GM19438 (cell line): ENCODE data around the gene UFSP1.
"Not testable (repeated sequence)": the region's sequence is repeated elsewhere in the genome, so short reads cannot be mapped to it uniquely, and the experiment has no call there.

Experiments
- ATAC-seq: cut with Tn5 transposase; IDR thresholded peaks from one replicate; pipeline ENCODE4 v1.9.1; 2021; ENCODE audit warnings: low read depth; ENCODE audit not compliant: unreplicated experiment

UFSP1 gene

DNA sequence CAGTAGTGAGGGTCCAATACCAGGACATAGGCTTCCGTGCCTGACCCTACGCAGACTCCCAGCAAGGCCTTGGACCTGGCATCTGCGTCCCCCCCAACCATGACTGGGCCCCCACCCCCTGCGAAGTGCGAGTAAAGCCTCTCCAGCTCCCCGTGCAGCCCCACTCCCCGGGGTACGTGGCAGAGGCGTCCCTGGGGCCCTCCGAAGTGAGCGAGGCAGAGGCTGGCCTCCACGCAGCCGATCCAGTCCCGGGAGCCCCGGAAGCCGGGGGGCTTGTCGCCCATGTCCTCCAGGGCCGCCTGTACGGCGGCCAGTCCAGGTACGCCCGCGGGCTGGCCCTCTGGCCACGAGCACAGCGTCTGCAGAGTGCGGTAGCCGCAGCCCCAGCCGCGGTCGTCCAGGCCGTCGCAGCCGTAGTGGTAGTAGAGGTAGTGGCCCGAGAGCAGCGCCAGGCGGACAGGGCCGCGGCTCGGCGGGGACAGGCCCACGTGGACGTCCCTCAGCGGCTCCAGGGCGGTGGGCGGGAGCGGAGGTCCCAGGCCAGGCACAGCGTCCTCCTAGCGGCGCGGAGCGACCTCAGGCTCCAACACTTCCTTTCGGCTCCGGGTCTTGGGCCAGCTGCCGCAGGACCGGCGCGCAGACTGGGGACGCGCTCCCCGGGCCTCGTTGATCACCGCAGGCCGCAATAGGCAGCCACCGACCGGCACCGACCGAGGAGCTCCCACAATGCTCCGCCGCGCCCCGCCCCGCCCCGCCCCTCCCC lies at the start of gene UFSP1:
Gene UFSP1, minus strand, starts transcription at position 728 of the 763 bp plus-strand sequence. Its CDS starts 444 bp downstream, at position 284.
- peak; percentile 24 for ATAC-seq

DNA sequence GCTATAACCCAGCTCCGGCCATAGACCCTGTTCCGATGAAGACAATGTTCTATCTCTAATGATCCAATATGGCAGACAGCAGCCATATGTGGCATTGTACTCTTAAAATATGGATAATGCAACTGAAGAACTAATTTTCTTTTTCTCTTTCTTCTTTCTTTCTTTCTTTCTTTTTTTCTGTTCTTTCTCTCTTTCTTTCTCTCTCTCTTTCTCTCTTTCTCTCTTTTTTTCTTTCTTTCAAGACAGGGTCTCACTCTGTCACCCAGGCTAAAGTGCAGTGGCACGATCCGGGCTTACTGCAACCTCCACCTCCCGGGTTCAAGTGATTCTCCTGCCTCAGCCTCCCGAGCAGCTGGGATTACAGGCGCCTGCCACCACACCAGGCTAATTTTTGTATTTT lies 46.7 kb upstream of the UFSP1 start:
- not testable (repeated sequence) for ATAC-seq

DNA sequence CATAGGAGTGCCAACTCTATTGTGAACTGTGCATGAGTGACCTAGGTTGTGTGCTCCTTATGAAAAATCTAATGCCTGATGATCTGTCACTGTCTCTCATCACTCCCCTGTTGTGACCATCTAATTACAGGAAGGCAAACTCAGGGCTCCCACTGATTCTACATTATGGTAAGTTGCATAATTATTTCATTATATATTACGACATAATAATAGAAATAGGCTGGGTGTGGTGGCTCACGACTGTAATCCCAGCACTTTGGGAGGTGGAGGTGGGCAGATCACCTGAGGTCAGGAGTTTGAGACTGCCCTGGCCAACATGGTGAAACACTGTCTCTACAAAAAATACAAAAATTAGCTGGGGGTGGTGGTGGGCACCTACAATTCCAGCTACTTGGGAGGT lies 45.9 kb upstream of the UFSP1 start:
- not testable (repeated sequence) for ATAC-seq

DNA sequence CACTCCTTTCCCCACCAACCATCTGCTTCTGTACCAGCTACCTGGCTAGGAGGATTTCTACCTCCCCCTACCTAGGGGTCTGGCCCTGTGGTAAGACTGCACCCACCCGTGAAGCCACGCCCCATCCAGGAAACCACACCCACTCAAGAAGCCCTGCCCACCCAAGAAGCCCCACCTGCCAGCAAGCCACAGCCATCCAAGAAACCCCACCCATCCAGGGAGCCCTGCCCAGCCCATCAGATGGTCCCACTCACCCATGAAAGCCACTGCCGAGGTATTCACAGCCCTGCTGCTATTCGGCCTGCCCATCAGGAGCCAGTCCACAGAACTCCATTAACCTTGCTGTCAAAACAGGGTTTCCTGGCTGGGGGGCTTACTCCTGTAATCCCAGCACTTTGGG lies 44.2 kb upstream of the UFSP1 start:
- no peak for ATAC-seq

DNA sequence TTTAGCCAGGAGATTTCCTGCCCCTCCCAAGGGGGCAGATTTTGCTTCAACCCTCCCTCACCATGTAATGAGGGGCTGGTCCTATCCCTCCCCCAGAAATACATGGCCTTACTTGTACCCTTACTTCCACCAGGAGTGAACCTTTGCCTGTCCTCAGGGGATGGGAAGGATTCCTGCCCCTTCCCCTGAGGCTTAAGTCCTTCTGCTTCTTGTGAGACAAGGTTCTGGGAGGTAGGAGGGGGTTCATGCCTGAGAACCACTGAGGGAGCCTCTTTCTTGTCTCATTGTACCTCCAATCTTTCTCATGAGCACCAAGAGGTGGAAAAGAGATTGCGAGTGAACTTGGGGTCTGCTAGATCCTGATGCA lies 40.3 kb upstream of the UFSP1 start:
- ATAC-seq, result no peak

DNA sequence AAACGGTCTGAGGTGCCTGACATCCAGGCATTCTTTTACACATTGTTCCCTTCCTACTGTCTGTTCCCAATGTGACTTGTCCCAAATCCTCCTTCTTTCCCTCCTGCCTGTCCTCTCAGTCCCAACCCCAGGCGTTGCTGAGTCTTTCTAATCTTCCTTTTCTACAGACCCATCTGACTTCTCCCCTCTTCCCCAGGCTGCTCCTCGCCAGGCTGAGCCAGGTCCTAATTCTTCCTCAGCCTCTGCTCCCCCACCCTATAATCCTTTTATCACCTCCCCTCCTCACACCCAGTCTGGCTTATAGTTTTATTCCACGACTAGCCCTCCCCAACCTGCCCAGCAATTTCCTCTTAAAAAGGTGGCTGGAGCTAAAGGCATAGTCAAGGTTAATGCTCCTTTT lies 34.1 kb upstream of the UFSP1 start:
- ATAC-seq, result not testable (repeated sequence)

DNA sequence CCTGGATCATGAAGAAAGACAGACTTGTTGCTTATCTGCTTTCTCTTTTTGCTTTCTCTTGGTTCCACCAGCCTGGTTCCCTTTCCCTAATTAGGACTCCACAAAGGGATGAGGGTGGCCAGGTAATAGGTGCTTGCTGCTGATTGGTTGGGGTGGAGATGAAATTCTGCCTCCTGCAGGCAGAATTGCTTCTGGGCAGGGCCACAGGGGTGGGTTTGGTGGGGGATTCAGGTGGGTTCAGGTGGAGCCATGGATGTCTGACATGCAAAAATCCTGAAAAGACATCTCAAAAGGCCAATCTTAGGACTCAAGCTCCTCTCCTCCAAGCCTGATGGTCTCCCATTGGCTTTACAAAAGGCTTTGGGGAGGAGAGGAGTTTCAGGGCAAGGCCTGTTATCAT lies 31.5 kb upstream of the UFSP1 start:
- no peak for ATAC-seq

DNA sequence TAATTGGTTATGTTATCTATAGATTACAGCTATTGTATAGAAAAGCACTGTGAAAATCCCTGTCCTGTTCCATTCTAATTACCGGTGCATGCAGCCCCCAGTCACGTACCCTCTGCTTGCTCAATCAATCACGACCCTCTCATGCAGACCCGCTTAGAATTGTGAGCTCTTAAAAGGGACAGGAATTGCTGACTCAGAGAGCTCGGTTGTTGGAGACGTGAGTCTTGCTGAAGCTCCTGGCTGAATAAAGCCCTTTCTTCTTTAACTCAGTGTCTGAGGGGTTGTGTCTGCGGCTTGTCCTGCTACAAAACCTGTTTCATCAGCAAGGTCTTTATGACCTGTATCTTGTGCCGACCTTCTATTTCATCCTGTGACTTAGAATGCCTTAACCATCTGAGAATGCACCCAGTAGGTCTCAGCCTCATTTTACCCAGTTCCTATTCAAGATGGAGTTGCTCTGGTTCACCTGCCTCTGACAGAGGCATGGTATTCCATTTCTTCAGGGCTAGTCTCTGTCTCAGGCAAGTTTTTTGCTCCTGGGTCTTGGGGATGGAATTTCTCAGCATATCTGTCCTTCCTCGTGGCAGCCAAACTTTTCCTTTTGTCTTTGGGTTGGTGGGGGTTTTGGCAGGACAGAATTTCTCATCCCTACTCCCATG lies 30.4 kb upstream of the UFSP1 start:
- ATAC-seq, result not testable (repeated sequence)

DNA sequence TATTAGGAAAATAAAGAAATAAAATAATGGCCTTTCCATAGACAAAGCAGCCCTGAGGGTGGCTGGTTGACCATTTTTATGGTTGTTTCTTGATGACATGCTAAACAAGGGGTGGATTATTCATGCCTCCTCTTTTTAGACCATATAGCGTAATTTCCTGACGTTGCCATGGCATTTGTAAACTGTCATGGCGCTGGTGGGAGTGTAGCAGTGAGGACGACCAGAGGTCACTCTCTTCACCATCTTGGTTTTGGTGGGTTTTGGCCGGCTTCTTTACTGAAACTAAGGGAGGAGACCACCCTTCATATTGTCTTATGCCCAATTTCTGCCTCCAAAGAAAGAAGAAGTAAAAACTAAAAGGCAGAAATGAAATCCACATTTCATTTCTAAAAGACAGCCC lies 29.8 kb upstream of the UFSP1 start:
- not testable (repeated sequence) for ATAC-seq

DNA sequence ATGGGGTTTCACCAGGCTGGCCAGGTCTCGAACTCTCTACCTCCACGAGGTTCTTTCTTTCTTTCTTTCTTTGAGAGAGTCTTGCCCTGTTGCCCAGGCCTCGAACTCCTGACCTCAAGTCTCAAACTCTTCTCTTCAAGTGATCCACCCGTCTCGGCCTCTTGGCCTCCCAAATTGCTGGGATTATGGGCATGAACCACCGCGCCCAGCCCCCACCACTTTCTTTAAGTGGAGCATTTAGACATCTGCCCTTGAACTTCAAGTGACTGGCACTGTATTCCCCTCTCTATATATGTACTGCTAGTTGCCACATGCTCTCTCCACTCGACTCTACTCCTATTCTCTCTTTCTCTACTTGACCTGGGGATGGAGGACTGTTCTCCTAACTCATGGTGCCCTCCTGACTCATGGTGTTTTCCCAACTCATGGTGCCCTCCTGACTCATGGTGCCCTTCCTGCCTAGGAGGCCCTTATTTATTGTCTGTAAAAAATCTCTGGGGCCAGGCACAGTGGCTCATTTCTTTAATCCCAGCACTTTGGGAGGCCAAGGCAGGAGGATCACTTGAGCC lies 25.4 kb upstream of the UFSP1 start:
- ATAC-seq, result no peak

DNA sequence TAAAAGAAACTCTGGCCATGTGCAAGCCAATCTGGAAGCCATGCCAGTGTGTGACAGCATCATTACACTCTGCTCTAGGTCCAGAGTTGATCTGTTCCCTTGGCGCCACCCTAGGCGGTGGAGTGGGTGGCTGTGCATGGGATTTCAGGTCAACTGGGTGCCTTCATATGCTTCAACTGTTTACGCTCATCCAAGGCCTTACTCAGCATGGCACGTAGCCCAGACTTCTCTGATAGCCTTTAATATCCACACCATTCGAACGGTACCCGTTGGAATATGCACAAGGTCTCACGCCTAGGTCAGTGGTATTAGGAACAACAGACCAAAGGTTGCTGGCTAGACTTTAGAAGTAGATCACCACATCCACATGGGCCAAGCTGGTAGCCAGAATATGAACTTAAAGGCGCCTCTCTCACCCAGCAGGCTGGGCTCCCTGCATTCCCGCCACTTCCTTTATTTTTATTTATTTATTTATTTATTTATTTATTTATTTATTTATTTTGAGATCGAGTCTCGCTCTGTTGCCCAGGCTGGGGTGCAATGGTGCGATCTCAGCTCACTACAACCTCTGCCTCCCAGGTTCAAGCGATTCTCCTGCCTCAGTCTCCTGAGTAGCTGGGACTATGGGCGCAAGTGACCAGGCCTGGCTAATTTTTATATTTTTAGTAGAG lies 24.8 kb upstream of the UFSP1 start:
- ATAC-seq, result no peak

DNA sequence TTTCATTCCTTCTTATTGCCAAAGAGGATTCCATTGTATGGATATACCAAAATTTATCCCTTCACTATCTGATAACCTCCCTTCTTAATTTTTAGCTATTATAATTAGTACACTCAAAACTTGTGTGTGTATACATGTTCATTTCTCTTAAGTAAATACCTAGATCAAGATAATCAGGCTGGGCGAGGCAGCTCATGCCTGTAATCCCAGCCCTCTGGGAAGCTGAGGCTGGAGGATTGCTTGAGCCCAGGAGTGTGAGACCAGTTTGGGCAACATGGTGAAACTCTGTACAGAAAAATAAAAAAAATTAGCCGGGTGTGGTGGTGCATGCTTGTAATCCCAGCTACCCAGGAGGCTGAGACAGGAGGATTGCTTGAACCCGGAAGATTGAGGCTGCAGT lies 22.0 kb upstream of the UFSP1 start:
- no peak for ATAC-seq

DNA sequence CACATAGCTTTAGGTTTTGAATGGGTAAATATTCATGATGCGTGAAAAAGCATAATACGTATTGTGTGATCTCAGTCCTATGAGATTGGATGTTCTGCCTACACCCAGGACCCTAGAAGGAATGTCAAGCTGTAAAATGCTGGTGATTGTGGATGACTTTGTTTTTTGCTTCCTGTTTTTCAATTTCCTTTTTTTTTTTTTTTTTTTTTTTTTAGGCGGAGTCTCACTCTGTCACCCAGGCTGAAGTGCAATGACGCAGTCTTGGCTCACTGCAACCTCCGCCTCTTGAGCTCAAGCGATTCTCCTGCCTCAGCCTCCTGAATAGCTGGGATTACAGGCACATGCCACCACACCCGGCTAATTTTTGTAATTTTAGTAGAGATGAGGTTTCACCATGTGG lies 20.9 kb upstream of the UFSP1 start:
- not testable (repeated sequence) for ATAC-seq

DNA sequence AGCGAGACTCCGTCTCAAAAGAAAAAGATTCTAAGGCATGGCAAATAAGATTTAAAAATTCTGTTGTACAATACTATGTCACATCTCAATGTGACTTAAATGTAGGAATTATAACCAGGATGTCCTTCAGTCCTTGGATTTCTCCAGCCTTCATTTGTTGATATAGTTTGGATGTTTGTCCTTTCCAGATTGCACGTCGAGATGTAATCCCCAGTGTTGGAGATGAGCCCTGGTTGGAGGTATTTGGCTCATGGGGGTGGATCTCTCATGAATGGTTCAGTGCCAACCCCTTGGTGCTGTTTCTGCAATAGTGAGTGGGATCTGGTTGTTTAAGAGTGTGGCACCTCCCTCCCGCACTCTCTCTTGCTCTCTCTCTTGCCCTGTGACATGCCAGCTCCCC lies 19.0 kb upstream of the UFSP1 start:
- ATAC-seq, result no peak

DNA sequence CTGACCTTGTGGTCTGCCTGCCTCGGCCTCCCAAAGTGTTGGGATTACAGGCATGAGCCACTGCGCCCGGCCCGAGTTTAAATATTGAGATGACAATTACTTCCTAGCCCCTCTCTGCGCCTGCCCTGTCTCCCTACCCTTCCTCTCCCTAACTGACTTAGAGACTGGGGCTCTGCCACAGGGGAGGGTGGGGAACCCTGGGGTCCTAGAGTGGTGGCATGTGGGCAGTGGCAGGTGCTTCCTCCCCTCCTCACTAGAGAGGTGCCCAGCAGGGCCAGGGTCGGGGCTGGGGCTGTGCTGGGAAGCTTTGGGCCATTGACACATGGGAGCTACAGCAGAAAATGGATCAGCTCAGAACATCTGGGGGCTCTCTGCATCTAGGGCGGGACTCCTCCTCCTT lies 13.1 kb upstream of the UFSP1 start:
- no peak for ATAC-seq

DNA sequence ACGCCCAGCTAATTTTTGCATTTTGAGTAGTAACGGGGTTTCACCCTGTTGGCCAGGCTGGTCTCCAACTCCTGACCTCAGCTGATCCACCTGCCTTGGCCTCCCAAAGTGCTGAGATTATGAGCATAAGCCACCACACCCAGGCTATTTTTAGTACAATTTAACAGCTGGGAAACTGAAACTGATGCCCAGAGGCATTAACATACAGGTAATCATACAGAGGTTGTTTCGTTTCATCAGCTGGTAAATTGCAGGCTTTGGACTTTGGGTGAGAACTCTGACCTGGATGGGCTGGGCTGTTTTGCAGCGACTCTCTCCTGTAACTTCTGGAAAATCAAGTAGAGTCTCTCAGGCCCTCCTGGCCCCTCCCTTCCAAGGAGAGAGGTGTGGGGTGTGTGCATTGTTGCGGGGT lies 12.4 kb upstream of the UFSP1 start:
- ATAC-seq, result no peak

DNA sequence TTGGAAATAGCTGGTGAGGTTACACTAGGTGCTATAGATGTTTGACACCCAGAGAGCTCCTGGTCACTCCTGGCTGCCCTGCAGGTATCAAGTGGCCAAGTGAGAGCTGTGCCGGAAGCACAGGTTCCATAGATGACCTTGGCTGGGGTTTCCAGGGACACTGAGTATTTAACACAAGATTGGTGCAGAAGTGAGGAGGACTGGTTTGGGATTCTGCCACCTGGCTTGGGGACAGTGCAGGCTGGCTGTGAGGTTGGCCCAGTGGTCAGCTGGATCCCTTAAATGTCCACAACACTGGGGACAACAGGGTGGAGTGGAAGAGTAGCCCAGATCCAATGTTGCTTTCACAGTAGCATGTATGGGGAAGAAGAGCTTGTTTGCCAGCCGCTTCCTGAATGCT lies 11.5 kb upstream of the UFSP1 start:
- ATAC-seq, result no peak

DNA sequence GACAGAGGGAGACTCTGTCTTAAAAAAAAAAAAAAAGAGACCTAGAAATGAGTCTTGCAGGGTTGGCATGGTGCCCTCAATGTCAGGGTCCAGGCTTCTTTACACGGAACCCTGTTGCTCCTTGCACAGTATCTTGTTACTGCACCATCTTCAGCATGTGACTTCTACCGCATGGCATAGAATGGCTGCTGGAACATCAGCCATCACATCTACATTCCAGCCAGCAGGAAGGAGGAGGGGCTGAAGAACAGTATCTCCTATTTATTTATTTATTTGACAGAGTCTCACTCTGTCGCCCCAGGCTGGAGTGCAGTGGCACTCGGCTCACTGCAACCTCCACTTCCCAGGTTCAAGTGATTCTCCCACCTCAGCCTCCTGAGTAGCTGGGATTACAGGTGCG lies 9.9 kb upstream of the UFSP1 start:
- no peak for ATAC-seq

DNA sequence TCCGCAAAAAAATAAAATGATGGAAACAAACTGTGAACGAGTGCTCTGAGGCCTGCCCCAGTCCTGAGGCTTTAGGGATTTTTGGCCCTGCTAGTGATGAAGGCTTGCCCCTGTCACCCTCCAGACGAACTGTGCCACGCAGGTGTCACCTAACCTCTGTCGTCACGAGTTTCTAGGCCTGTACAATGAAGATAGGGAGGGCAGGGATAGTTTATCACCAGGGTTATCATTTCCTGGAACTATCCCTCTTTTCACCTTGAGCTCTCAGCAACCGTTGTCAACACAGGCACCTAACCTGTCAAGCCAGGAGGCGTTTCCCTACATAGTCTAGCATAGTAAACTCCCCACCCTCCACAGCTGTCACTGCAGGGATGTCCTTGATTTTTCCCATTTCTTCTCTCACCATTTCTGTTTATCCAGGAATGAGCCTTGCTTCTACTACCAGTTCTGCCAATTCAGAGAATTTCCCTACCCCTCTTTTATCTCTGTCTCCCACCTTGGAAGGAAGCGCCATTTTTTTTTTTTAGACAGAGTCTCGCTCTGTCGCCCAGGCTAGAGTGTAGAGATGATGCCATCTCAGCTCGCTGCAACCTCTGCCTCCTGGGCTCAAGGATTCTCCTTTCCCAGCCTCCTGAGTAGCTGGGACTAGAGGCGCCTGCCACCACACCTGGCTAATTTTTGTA lies 8.4 kb upstream of the UFSP1 start:
- ATAC-seq, result no peak

DNA sequence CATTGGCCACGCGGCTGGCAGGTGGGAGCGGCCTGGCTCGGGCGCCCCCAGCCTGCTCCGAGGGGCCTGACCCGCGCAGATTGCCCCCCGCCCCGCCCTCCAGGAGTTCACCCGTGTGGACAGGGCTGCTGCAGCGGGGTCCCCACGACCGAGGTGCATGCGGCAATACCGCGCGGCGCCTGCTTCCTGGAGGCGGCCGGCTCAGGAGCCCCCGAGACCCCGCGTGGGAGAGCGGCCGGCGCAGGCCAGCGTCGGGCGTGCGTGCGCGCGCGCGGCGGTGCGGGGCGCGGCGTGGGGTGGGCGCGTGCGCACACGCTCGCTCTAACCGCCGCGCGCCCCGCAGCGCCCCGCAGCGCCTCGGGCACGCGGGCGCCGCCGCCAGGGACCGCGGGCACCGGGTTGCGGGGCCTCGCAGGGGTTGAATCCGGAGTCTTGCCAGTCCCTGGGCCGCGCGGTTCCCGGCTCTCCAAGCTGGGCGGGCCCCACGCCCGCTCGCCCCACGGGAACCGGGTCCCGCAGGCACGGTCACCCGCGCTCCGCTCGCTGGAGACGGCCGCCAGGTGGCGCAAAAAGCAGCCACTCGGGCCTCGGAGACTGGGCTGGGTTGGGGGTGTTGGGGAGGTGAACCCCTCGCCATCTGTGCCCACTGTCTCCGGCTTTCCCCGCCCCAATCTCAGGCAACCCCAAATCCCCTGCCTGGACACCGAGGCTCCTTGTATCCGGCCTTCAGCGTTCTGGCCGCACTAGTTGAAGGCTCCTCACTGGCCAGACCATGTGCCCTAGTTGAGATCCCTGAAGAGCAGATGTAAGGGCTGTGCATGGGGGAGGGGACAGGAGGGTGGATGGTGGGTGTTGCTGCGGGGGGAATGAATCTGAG lies 7.5 kb upstream of the UFSP1 start:
- no peak for ATAC-seq
